Stomach (tissue), 4 donors: ENCODE results near the gene GRIN2D.

Source experiments
- EP300 ChIP-seq: sonication (generic); formaldehyde crosslinking; IDR thresholded peaks from one replicate; pipeline ENCODE4 v1.6.1; 2017; ENCODE audit warnings: antibody characterized with exemption
- POLR2A ChIP-seq, 4 donors: fragments of 450-650 bp; IDR thresholded peaks; one replicate each; pipeline ENCODE4 v1.6.1; 2016; ENCODE audit warnings: antibody characterized with exemption in 4 of 4, control low read depth in 2 of 4, mild to moderate bottlenecking in 1 of 4, moderate library complexity in 1 of 4
- POLR2AphosphoS5 ChIP-seq, 3 donors: sonication (generic); formaldehyde crosslinking; IDR thresholded peaks; one replicate each; pipeline ENCODE4 v1.6.1; 2016; ENCODE audit warnings: antibody characterized with exemption in 3 of 3
- TF ChIP-seq, protein P1 (sequence below), 7 experiments: fragments of 450-650 bp in 4 of 7; fragments of 200-600 bp in 3 of 7; sonication (generic) in 3 of 7; IDR thresholded peaks; one replicate each; pipeline ENCODE4 v1.5.1; 2016 to 2019; ENCODE audit warnings: antibody characterized with exemption in 7 of 7, control low read depth in 2 of 7, mild to moderate bottlenecking in 1 of 7

DNA sequence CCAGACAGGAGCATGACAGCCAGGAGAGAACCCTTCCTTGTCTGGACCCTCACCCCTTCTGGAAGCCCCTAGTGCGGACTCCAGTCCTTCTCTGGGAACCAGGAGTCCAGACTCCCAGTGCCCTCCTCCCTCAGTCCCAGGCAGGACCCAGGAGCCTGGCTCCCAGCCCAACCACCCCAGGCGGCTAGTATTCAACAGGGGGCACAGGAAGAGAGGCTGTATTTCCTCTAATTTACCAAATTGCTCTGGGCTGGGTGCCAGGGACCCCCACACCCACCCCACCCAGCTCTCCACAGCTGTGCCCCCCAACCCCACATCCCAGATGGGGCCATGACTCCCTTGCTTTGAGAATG lies 3.3 kb downstream of the GRIN2D start:
- no peak for TF ChIP-seq POLR2AphosphoS5 (IDR thresholded peaks at IDR 0.05)
- TF ChIP-seq, protein P1, sequence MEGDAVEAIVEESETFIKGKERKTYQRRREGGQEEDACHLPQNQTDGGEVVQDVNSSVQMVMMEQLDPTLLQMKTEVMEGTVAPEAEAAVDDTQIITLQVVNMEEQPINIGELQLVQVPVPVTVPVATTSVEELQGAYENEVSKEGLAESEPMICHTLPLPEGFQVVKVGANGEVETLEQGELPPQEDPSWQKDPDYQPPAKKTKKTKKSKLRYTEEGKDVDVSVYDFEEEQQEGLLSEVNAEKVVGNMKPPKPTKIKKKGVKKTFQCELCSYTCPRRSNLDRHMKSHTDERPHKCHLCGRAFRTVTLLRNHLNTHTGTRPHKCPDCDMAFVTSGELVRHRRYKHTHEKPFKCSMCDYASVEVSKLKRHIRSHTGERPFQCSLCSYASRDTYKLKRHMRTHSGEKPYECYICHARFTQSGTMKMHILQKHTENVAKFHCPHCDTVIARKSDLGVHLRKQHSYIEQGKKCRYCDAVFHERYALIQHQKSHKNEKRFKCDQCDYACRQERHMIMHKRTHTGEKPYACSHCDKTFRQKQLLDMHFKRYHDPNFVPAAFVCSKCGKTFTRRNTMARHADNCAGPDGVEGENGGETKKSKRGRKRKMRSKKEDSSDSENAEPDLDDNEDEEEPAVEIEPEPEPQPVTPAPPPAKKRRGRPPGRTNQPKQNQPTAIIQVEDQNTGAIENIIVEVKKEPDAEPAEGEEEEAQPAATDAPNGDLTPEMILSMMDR (IDR thresholded peaks at IDR 0.05), result no peak
- TF ChIP-seq POLR2A (IDR thresholded peaks at IDR 0.05), result no peak
- TF ChIP-seq EP300, result no peak
